GM18868 (cell line): Measurements from ENCODE around the gene ULK3.
A peak's percentile ranks its signal among the peaks of the same experiment; 100 is the strongest.
"Not testable (repeated sequence)": the region's sequence is repeated elsewhere in the genome, so short reads cannot be mapped to it uniquely, and the experiment has no call there.

Experiments used
- ATAC-seq: cut with Tn5 transposase; IDR thresholded peaks from one replicate; pipeline ENCODE4 v1.9.1; 2021; ENCODE audit warnings: mild to moderate bottlenecking, moderate library complexity; ENCODE audit not compliant: unreplicated experiment

ULK3 gene, protein sequence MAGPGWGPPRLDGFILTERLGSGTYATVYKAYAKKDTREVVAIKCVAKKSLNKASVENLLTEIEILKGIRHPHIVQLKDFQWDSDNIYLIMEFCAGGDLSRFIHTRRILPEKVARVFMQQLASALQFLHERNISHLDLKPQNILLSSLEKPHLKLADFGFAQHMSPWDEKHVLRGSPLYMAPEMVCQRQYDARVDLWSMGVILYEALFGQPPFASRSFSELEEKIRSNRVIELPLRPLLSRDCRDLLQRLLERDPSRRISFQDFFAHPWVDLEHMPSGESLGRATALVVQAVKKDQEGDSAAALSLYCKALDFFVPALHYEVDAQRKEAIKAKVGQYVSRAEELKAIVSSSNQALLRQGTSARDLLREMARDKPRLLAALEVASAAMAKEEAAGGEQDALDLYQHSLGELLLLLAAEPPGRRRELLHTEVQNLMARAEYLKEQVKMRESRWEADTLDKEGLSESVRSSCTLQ

DNA sequence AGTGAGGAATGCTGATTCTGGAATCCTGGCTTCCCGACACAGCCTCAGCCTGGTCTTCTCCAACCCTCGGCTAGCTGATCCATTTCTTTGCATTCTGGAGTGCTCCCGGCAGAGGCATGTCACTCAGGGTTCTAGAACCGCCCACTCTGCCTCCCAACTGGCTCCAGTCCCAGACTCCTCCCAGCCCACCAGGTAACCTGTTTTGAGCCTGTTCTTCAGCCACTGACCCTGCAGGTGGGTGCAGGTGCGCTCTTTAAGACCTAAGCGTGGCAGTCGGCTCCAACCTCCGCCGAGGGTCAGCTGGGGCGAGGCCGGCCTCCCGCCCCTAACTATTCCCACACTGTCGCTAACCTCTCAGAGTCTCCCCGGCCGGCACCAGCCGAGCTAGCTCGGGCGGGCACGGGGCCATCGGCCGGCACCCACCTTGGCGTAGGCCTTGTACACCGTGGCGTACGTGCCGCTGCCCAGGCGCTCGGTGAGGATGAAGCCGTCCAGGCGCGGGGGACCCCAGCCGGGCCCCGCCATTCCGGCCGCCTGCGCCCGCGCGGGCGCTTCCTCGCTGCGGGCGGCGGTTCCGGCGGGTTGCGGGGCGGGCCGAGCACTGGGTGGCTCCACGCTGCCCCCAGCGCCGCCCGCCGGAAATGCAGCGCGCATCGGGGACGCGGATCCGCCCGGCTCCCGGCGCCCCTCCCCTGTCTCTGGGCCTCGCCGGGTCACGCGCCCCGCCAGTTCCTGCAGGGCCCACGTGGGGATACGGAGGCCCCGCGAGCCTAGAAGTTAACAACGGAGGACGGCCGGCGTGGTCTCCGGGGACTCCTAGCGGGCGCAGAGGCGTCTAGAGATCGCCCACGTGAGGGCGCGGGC, at the start of gene ULK3:
Gene ULK3 (minus strand): TSS at position 576 of the 864 bp plus-strand sequence. CDS start 51 bp downstream, at position 525.
- ATAC-seq = peak; percentile 85

DNA sequence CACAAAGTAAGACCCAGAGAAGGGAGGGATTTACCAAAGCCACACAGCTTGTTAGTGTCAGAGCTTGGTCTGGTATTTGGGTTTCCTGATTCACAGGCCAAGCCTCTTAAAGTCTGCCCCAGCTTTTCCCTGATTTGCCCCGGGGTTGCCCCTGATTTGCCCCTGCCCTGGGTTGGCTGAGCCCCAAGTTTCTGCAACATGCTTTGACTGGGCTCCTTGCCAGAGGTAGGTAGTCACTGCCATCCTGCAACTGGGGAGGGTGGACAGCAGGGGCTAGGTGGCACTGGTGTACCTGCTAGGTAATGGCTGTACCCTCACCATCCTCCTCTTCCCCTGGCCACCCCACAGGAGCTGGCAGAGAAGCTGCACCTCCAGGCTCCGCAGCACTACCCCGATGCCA, 49.4 kb upstream of the ULK3 start:
- ATAC-seq = no peak

DNA sequence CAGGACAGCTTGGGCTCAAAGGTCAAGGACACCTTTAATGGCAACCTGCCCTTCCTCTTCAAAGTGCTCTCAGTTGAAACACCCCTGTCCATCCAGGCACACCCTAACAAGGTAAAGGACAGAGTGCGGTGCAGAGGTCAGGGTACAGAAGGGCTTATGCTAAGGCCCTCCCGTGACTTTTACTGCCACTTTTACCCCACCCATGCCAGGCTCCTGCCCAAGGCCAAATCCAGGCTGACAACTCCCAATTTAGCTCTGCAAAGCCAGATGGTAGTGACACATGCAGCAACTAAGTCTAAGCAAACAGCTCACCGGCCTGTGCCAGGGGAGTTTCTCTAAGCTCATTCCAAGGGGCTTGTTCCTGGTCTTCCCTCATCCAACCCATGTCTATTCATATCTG, 48.5 kb upstream of the ULK3 start:
- no peak for ATAC-seq

DNA sequence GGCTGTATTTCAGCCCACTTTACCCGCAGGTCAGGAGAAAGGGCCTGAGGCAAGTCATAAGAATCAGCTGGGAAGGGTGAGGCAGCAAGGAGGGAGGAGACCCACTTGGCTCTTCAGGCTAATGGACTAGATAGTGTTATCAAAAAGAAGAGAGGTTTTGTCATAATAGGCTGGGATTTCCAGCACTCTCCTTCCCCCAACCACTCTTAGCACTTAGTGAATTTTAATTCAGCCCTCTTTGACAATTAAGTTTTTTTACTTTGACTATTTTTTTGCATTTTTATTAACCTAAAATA, 47.7 kb upstream of the ULK3 start:
- no peak for ATAC-seq

DNA sequence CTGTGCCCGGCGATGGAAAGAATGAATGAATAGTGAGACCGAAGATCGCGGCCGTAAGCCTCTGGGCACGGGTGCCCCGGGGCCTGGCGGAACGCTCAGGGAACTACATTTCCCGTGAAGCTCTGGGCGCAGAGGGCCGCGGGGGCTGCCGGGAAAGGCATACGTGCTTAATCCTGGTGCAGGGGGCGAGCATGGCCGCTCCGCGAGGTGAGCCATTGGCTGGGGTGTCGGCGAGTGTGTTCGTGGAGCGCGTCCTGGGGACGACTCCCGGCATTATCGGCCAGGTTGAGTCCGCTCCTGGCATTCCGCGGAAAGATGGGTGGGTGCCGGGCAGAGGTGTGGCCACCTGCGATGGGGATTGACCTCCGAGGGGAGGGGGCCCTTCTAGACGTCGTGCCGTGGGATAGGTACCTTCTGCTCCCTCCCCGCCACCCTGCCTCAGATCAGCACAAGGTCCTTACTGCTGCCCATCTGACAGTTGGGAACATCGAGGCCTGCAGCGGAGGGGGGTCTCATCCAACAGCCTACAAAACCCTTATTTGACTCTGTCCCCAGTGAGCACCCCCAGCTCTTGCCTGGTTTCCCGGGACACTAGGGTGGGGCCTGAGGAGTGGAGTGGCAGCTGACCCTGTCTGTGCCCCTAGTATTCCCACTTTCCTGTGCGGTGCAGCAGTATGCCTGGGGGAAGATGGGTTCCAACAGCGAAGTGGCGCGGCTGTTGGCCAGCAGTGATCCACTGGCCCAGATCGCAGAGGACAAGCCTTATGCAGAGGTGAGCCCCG, 47.1 kb upstream of the ULK3 start, which contains the start of gene MPI:
Gene MPI (plus strand): TSS at position 160 of the 782 bp plus-strand sequence. CDS start 32 bp downstream, at position 192.
- peak; percentile 91 for ATAC-seq

DNA sequence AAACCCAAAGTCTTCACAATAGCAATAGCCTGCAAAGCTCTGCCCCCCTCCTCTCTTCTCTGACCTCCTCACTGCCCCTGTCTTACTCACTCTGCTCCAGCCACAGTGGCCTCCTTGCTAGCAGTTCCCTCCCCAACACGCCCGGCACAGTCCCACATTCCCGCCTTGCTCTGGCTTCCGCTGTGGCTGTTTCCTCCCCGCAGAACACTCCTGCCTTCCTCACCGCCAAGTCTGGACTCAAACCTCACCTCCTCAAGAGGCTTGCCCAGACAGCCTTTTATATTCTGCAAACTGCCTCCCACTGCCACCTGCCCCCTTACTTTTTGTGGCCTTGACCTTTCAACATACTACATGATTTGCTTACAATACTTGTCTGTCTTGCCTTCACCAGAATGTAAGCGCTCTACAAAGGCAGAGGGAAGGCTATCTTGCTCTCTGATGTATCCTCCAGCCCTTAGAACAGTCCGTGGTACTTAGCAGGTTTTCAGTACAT, 46.5 kb upstream of the ULK3 start:
- no peak for ATAC-seq

DNA sequence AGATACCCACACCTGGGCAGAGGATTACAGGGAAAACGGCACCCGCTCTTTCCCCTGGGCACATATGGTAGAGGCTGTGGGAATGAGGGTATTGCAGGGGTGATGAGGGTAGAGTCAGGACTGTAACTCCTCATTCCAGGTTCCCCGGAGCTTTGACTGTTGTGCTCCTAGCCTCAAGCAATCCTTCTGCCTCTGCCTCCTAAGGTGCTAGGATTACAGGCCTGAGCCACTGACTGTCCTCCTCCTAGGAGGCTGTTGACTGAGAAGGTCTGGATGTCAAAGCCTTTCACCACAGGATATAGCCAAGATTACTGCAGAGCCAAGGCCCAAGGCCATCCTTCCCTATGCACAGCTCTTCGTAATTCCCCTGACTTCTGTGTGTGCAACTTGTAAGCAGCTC, 45.8 kb upstream of the ULK3 start:
- ATAC-seq = no peak

DNA sequence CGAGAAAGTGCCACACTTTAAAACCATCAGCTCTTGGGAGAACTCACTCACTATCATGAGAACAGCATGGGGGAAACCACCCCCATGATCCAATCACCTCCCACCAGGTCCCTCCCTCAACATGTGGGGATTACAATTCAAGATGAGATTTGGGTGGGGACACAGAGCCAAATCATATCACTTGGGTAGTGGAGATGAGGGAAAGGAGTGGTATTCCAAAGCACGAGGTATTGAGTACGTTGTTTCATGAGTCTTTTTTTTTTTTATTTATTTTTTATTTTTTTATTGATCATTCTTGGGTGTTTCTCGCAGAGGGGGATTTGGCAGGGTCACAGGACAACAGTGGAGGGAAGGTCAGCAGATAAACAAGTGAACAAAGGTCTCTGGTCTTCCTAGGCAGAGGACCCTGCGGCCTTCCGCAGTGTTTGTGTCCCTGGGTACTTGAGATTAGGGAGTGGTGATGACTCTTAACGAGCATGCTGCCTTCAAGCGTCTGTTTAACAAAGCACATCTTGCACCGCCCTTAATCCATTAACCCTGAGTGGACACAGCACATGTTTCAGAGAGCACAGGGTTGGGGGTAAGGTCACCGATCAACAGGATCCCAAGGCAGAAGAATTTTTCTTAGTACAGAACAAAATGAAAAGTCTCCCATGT, 44.7 kb upstream of the ULK3 start:
- ATAC-seq = not testable (repeated sequence)

DNA sequence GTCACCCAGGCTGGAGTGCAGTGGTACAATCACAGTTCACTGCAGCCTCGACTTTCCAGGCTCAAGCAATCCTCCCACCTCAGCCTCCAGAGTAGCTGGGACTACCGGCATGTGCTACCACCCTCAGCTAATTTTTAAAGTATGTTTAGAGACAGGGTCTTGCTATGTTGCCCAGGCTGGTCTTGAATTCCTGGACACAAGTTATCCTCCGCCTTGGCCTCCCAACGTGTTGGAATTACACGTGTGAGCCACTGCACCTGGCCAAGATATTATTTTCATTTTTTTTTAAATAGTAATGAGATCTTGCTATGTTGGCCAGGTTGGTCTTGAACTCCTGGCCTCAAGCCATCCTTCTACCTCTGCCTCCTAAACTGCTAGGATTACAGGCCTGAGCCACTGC, 42.5 kb upstream of the ULK3 start:
- no peak for ATAC-seq

DNA sequence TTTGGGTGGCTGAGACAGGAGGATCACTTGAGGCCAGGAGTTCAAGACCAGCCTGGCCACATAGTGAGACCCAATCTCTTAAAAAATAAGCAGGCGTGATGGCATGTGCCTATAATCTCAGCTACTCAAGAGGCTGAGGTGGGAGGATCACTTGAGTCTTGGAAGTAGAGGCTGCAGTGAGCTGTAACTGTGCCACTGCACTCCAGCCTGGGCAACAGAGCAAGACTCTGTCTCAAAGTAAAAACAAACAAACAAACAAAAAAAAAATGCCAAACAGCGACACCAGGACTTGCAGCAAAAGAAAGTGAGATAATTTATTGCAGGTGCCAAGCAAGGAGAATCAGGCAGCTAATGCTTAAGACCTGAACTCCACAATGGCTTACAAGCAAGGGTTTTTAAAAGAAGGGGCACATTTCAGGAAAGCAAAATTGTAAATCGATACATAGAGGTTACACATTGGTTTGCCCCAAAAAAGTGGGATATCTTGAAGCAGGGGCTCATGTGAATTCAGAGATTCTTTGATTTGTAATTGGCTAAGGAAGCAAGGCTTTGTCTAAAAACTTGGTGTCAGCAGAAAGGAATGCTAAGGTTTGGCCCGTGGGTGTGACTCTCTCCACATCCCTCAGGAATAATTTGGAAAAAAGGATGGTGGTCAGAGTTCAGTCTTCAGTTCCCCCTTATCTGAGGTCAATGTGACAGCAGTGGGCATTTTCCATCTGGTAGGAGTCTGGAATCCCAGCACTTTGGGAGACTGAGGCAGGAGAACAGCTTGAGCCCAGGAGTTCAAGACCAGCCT, 41.7 kb upstream of the ULK3 start:
- no peak for ATAC-seq

DNA sequence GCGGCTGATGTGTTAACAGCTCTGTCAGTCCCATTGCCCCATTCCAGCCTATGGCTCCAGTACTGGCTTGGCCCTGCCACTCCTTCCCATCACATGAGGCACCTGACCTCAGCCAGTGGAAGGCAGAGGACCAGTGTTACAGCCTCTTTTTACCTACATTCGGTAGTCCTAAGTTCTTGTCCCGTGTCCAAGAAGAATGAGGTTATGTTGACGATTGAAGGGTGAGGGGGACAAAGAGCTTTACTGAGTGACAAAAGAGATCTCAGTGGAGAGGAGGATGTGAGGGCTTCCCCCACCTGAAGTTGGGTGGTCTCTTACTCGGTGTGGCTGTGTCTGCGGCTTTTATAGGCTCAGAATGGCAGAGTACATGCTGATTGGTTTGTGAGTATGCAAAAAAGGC, 39.6 kb upstream of the ULK3 start:
- ATAC-seq = no peak

DNA sequence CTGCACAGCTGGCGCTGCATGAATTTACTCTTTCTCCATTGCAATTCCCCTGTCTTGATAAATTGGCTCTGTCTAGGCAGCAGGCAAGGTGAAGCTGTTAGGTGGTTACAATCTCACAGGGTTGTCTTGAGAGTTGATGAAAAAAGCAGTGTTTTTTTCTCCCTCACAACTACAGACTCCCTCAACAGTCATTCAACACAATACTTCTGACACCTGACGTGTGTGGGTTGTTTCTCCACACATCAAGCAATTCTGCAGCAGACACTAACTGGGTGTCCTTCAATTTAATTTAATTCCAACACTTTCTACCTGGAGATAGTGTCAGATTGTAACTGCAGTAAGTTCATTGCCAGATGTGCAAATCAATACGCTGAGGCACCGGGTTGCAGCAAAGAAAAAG, 35.3 kb upstream of the ULK3 start:
- no peak for ATAC-seq

DNA sequence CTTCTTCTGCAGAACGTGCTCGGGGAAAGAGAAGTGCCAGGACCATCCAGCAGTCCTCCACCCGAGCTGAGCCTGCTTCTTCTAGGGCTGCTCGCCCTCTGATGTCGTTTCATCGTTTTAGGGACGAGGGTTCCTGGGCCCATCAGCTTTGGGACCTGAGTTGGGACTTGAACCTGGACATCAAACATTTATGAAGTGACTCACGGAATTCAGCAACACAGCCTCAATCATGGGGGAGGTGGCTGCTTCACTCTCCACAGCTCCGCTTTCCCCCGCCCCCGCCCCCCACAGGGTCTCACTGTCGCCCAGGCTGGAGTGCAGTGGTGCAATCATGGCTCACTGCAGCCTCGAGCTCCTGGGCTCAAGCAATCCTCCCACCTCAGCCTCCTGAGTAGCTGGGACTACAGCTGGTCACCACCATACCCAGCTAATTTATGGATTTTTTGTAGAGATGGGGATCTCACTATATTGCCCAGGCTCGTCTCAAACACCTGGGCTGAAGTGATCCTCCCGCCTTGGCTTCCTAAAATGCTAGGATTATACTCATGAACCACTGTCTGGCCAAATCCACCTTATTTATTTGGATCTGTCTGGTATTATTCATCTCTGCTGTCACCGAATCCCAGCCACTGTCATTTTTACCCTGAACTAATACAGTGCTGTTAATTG, 30.9 kb upstream of the ULK3 start:
- no peak for ATAC-seq

DNA sequence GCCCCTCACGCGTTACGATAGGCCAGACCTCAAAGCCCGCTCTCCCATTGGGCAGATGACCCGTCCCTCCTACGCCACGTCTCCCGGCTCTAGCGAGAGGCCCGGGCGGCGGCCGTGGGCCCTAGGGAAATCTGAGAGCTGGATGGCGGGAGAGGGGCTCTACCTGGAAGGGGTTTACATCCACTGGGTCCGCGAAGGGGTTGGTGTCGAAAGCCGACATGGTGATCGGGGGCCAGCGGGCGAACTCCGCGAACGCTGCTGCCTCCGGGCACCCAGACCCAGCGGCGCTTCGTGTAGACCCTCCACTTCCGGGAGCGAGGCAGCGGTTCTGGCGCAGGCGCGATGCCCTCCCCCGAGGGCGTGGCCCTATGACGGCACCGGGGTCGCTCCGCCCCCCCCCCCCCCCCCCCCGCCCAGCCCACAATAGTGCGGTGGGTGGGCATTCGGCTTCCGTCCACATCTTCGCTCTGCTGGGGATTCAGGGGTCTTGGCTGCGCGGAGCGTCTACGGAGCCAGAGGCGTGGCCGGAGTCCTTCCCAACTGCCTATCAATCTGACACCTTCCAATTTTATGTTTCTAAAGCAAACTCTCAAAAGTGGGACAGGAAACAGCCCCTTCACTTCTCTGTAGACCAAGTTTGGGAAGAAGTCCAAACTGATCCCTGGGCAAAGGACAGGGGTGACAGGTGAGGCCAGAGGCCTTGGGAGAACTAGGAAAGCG, 30.2 kb upstream of the ULK3 start, which contains the start of gene SCAMP2:
Gene SCAMP2 (minus strand): TSS at position 330 of the 720 bp plus-strand sequence. CDS start 110 bp downstream, at position 220.
- ATAC-seq = peak; percentile 81

DNA sequence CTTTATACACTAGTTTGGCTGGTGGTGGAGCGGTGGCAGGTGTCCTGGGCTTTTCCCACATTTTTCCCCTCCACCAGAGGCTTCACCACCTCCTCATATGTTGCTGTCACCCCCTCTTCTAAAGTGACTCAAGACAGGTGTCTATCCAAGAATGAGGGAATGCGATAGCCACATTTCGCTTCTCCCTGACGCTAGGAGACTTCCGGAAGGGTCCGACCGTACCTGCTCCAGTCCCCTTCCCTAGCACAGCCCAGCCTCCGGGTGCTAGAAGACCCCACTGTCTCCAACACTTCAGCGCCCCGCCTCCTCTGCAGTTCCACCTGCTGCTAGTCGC, 29.7 kb upstream of the ULK3 start:
- ATAC-seq = no peak

DNA sequence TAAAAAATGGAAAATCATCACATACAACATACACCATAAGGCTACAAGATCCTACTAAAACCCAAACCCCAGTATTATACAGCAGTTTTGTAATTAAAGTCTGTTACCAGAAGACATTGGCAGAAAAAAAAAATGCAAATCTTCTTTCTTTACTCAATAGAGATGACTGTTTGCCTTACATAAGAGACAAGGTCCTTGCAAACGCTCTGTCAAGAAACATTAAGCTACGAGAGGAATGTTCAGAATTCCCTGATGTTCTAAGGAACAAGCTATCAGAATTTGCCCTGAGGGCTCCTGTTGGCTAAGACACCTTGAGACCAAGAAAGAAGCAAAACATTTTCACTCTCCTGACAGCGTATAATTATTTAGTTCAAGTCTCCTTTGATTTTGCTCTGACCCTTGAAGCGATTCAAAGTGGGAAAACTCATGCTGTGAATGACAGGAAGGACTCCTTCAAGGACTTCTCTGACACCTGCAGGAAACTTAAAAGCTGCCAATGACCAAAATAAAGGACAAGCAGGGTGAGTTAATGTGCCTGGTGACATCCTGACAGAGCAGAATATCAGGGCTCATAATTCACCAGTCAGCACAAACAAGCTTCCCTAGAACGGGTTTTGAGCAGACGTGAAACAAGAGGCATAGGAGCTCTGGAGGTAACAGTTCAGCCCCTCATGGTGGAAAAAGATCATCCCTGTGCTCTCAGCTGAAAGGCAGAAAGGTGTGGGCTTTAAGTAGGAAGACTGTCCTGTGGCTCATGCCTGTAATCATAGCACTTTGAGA, 27.7 kb upstream of the ULK3 start:
- no peak for ATAC-seq

DNA sequence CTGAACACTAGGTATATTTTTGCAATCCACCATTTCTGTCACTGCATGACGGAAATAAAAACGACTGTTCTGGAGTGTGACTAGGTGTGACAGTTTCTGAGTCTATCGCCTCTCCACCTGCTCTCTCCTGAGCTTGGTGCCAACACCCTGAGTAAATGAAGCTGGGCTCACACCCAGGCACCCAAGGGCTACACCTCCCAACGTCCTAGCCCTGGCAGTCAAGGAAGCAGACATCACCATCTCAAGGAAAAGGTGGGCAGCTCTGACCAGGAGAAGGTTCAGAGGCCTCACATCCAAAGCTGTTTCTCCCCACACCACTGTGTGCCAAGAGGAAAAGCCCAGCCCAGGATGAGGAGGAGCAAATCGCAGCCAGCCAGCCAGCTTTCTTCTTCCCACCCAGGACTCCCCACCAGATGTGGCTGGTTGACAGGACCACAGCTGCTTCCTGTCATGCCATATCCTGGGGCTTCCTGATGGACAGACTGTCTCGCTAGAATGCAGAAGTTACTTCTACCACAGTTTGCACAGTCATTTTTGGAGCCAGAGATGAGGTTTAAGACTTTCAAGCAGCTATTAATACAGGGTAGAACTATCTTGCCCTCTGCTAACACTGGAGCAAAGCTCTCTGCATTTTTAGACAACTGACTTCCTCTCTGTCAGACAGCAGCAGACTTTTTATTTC, 26.9 kb upstream of the ULK3 start:
- ATAC-seq = peak; percentile 53
